Sigmoid colon (tissue), 3 donors: ENCODE data around the gene LCP1.

ENCODE experiments used
- POLR2A ChIP-seq, 2 donors: fragments of 450-650 bp; IDR thresholded peaks; one replicate each; pipeline ENCODE4 v1.6.1; 2016; ENCODE audit warnings: antibody characterized with exemption in 2 of 2, mild to moderate bottlenecking in 2 of 2, moderate library complexity in 2 of 2
- TF ChIP-seq, protein P1 (sequence below), 4 experiments: fragments of 450-650 bp in 3 of 4; fragments of 200-600 bp in 1 of 4; IDR thresholded peaks; one replicate each; pipeline ENCODE4 v1.5.1; 2016 to 2019; ENCODE audit warnings: antibody characterized with exemption in 4 of 4, mild to moderate bottlenecking in 3 of 4, moderate library complexity in 2 of 4

GRCh38 chr13:46140044-46140443 lies 41.9 kb downstream of the LCP1 start:
- TF ChIP-seq, protein P1, sequence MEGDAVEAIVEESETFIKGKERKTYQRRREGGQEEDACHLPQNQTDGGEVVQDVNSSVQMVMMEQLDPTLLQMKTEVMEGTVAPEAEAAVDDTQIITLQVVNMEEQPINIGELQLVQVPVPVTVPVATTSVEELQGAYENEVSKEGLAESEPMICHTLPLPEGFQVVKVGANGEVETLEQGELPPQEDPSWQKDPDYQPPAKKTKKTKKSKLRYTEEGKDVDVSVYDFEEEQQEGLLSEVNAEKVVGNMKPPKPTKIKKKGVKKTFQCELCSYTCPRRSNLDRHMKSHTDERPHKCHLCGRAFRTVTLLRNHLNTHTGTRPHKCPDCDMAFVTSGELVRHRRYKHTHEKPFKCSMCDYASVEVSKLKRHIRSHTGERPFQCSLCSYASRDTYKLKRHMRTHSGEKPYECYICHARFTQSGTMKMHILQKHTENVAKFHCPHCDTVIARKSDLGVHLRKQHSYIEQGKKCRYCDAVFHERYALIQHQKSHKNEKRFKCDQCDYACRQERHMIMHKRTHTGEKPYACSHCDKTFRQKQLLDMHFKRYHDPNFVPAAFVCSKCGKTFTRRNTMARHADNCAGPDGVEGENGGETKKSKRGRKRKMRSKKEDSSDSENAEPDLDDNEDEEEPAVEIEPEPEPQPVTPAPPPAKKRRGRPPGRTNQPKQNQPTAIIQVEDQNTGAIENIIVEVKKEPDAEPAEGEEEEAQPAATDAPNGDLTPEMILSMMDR (IDR thresholded peaks at IDR 0.05) = no peak
- TF ChIP-seq POLR2A (IDR thresholded peaks at IDR 0.05) = no peak
